ENCODE data around the gene TBC1D8.

The TBC1D8 gene

DNA sequence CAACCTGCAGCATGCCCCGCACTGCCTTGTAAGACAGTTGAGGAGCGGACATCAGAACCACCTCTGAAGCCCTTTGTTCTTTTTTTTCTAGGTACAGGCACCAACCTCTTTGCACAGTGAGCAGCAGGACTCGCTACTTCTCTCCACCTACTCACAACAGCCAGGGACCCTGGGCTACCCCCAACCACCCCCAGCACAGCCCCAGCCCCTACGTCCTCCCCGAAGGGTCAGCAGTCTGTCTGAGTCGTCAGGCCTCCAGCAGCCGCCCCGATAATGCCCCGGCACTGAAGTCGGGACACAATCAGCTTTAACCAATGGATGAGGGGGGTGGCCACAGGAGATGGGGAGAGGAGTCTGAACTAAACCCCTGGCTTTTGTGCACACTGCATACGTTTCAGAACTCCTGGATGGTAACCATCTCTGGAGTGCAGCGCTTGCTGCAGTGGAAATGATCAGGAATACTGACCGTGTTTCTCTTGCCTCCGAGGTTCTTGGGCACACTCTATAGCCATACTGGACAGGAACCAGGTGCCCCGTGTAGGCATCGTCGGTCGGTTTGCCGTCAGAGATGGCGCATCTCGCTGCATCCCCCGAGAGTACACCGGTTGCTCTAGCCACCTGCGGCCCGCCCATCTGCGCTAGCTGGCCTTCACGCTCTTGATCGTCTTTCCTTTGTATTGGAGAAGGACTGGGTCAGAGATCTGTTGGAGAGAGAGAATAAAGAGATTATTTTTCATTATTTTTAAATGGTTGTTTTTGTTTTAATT lies 155.7 kb downstream of the TBC1D8 start:
- no peak for DNase-seq

DNA sequence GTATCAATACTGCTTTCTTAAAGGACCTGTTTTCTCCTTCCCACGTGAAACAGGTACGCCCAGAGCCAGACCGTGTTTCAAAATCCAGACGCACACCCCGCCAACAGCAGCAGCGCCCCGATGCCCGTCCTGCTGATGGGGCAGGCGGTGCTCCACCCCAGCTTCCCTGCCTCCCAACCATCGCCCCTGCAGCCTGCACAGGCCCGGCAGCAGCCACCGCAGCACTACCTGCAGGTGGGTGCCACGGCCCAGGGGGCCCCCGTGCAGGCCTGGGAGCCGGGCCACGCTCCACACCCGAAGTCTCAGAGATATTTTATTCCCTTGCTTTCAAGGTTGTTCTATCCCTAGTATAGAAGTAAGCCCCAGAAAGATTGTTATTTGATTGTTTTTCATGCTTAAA lies 157.9 kb downstream of the TBC1D8 start:
- DNase-seq, result no peak

DNA sequence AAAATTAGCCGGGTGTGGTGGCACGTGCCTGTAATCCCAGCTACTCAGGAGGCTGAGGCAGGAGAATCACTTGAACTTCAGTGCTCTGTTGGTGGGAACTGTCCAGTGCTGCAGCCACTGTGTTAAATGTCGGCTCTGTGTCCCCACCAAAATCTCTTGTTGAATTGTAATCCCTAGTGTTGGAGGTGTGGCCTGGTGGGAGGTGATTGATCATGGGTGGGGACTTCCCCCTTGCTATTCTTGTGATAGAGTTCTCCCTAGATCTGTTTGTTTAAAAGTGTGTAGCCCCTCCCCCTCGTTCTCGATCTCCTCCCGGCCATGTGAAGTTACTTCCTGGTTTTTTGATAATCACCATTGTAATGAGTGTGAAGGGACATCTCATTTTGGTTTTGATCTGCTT lies 158.9 kb downstream of the TBC1D8 start:
- no peak for DNase-seq

DNA sequence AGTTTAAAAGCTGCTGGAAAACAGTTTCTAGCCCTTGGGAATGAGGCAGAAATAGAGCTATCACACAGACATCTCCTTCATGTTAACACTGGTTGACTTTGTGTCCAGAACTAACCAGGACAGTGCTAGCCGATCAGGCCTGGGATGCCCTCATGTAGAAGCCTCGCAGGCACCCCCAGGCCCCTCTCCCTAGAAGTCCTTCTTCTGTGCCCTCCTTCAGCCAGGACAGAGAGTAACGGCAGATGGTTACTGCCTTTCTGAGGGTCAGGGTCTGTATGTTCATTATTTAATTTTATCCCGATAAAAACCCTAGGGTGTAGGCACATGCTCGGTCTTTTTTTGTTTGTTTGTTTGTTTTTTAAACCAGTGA lies 159.8 kb downstream of the TBC1D8 start:
- DNase-seq, result no peak

DNA sequence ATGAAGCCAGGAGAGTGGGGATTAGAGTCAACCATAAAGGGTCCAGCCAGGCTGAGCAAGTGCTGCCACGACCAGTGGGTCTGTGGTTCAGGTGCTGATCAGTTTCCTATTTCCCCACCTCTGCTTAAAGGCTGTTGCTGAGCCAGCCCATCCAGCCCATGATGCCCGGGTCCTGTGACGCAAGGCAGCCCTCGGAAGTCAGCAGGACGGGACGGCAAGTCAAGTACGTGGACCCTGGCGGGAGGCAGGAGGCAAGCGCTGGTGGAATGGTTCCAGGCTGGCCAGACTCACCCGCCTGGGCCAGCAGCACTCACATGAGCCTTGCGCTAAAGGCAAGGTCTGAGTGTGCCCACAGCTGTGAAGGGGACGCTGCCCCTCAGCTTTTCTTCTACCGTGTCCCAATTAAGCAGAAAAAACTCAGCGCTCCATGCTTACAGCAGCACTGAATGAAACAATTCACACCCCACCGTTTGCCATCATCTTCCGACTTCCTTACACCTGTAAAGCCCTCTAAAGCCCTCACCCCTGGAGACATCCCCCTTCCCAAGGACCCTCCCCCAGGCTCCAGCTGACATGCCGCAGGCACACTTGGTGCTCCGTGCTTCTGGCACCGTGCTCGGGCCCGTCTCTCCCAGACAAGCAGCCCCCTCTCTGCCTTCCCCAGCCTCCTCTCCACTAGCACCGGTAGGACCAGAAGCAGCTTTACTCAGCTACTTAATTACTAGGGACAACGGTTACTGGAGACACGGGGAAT lies 160.4 kb downstream of the TBC1D8 start:
- DNase-seq, result no peak

DNA sequence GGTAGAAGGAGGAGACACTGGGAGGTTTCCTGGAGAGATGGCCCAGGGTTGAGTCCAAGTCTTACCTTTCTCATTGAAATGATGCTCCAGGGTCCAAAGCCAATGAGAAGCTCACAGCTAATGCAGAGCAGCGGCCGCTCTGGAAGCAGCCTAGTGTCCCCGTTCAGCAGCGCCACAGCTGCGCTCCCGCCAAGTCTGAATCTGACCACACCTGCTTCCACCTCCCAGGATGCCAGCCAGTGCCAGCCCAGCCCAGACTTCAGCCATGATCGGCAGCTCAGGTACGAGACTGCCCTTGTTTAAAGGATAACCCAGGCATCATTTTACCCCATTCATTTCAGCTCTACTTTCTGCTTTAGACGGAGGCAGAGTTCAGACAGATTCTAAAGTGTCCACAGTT lies 161.0 kb downstream of the TBC1D8 start:
- DNase-seq, result no peak

DNA sequence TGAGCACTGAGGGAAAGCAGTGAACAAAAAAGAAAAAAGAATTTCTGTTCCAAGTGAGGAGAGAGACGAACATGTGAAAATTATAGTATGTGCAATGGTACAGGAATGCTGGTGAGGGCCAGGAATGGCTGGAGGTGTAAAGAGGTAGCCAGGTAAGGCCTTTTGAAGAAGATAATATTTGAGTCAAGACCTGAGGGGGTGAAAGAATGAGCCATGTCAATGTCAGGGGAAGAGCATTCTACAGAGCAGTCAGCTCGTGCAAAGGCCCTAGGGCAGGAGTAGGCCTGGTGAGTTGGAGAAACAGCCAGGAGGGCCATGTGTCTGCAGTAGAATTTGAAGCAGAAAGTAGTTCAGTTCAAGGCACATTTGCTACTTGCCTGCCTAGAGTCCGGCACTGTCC lies 161.5 kb downstream of the TBC1D8 start:
- DNase-seq, result no peak

DNA sequence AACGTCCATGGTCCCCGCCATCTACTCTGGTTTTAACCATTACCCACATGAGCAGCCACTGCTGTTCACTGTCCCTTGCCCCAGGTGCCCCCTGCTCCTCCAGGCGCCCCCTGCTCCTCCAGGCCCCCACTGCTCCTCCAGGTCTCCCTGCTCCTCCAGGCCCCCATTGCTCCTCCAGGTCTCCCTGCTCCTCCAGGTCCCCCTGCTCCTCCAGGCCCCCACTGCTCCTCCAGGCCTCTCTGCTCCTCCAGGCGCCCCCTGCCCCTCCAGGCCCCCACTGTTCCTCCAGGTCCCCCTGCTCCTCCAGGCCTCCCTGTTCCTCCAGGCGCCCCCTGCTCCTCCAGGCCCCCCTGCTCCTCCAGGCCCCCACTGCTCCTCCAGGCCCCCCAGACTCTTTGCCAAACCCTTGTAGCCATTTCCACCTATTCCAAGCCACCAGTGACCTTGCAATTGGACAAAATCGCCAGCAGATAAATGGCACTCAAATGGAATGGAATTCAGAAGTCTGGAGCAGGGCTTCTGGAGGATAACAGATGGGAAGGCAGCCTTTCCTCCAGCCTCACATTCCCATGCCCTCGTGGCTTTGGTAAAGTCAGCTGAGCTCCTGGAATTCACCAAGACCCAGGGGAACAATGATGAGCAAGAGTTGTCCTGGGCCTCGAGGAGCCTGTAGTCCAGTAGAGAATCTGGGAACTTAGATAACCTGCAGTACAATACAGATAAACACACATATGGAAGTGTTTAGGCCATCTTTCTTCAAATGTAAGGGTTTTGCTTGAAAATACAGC lies 162.4 kb downstream of the TBC1D8 start:
- DNase-seq, result no peak

DNA sequence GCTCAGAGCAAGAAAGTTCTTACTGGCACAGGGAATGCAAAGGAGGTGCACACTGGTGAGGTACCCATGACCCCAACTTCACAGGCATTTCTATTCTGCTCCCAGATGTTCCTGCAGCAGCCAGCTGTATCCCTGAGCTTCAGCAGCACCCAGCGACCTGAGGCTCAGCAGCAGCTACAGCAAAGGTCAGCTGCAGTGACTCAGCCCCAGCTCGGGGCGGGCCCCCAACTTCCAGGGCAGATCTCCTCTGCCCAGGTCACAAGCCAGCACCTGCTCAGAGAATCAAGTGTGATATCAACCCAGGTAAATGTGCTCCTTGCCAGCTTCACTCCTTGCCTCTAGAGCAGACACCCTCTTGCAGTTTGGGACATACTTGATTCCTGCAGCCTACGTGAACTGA lies 163.2 kb downstream of the TBC1D8 start:
- DNase-seq, result no peak

DNA sequence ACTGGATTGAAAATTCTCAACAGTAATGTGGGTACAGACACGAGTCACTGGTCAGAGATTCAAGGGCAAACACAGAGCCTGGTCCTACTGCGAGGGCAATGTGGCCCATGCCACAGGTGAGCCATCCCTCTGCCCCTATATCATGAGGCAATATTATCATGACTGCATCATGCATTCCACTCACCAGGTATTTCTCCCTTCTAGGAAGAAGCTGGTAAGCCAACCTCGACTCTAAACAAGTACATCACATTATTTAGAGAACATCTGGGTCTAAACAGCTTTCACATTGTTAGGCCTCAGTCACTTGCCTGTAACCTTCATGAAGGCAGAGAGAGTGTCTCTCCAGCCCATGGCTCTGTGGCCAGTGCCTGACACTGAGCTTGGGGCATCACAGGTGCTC lies 163.6 kb downstream of the TBC1D8 start:
- no peak for DNase-seq

DNA sequence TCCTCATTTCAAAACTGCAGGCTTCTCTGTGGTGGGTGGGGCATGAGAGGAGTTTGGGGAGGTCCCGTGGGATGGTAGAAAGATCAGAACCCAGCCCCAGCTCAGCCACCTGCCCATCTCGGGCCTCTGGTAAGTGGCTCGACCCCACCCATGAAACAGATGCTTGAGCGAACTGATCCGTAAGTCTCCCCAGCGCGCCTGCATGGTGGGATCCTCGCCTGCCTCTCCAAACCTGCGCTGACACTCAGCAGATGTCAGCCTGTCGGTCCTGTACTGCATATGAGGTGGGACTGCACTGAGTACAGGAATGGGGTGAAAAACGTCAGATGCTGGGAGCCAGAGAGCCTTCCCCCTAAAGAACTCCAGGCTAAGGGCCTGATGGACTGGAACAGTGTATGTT lies 165.0 kb downstream of the TBC1D8 start:
- DNase-seq, result no peak

DNA sequence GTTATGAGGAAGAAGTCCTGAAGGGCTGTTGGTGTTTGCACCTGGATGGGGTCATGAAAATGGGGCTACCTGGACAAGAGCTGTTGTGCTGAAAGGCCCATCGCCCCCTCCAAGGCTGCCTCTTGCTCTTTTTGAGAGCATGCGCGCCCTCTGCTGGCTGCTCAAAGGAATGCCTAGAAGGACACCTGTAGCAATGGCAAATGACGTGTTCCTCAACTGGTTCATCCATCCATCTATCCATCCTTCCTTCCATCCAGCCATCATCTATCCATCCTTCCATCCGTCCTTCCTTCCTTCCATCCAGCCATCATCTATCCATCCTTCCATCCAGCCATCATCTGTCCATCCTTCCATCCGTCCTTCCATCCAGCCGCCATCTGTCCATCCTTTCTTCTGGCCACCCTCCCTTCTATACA lies 166.3 kb downstream of the TBC1D8 start:
- DNase-seq, result peak; percentile 24

DNA sequence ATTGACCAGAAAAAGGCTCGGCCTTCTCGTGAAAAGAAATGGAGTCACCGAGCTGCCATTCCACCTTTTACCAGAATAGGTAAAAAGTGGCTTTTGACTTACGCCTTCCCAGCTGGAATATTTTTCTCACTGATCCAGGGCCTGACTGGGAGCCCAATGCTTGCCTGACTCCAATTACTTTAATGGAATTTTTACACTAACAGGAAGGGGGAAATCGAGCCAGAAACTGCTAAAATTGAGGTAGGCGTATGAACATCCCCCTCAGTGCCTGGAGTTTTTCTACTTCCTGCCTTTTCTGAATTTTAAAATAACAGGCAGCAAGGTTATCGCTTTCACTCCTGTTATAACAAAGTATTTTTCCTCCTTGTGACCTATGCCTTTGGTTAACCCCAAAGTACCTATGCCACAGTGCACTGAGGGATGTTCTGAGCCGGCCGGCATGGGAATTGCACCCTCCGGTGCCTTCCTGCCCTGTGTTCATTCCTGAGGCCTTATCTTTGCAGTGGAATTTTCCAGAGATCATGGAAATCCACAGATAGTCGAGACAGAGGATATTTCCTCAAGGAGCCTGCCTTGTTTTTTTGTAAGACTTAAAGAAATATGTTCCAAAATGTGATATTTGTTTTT lies 167.4 kb downstream of the TBC1D8 start:
- no peak for DNase-seq

DNA sequence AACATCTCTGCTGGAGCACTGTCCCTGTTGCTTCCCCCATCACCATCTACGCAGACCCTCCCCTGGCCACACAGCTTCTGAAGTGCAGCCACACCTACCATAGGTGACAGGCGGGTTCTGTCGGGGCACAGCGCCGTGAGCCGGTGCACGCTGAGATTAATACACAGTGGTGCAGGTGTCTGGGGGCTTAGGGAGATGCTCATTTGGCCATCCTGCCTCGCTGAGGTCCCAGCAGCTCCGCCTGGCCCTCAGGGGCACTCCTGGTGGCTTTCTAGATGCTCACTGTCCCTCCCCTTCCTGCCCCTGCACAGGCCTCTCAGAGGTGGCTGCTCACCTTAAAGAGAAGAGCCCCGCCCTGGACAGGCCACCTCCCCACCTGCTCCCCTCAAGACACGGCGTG lies 168.0 kb downstream of the TBC1D8 start:
- no peak for DNase-seq

DNA sequence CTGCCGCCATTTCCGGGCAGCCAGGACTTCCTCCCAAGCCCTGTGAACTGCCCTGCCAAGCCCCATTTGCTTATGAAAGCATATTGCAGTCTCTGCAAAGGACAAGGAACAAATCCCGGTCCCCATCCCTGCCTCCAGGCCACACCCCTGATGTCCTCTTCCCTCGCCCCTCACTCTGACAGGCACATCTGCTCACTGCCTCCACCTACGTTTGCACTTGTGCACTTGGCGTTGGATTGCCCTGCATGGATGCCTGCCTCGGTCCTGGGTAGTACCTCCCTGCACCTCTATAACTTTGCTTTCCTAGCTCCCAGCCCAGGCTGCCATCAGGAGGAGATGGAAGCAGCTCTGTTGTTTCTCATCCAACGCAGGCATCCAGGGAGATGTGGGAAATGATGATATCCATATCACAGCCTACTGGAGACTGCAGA lies 168.7 kb downstream of the TBC1D8 start:
- DNase-seq, result no peak

DNA sequence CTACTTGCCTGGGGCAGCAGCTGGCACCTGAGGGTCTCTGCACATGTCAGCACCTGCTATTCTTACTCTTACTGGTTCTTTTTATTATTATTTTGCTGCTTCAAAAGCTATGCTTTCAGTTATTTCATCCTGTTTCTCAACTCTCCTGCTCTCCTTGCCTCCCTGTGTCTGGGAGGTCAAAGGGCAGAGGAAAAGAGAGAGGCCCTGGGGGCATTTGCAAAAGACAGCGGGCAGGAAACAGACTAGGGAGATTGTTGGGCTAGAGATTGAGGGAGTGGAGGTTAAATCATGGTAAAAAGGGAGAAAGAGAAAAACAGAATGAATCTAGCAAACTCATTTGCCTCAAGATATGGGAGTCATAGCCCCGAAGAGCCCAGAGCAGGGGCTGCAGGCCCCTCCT lies 170.2 kb downstream of the TBC1D8 start:
- no peak for DNase-seq

DNA sequence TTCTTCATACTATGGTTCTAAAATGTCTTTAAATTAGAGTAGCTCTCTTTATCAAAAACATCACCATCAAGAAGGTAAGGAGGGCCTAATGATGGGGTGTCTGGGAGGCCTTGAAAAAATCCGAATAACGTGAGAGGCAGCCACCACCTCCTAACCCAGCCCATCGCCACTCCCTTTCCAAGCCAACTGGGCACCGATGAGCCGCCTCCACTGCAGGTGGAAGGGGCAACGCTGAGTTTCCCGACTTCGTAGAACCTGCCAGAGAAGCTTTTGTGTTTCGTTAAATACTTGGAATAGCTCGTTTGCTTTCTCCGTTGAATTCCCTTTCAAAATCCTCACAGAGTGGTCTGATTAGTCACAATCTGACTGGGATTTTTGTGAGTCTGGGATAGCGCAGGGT lies 171.1 kb downstream of the TBC1D8 start:
- DNase-seq, result no peak

DNA sequence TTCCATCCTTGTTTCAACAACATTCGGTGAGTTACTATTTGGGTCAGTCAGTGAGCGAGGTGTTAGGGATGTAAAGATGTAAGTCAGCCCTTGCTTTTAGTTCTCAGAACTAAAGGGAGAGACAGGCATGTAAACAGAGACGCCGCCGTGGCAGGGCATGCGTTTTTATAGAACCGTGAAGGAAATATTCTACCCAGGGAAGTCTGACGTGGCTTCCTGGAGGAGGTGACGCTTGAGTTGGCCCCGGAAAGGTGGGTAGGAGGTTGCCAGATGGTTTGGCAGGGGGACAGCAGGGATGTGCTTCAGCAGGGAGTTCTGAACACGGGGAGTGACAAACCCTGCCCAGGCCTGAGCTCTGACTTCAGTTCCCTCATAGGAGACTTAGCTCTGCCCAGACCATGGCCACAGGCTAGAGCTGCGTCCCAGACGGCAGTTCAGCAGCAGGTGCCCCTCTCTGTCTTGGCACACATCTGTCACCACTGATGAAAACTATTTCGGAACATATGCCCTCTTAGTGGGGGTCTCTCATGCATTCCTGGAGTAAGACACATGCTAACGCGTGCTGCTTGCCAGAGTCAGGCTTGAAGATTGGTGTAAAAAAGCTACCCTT lies 172.5 kb downstream of the TBC1D8 start:
- DNase-seq, result no peak

DNA sequence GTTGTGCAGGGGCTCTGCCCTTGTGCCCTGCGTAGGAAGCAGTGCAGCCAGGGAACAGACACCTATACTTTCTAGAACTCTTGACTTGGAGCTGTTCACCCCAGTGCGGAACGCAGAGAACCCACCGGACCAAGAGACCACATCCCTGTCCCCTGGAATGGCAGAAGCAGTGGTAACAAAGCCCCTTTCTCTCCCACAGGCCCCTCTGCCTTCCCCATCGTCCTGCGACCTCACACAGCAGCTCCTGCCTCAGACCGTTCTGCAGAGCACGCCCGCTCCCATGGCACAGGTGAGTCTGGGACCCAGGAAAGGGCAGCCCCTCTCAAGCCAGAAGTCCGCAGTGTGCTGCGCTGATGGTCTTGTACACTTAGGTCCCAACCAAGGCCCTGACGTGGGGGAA lies 173.7 kb downstream of the TBC1D8 start:
- no peak for DNase-seq

DNA sequence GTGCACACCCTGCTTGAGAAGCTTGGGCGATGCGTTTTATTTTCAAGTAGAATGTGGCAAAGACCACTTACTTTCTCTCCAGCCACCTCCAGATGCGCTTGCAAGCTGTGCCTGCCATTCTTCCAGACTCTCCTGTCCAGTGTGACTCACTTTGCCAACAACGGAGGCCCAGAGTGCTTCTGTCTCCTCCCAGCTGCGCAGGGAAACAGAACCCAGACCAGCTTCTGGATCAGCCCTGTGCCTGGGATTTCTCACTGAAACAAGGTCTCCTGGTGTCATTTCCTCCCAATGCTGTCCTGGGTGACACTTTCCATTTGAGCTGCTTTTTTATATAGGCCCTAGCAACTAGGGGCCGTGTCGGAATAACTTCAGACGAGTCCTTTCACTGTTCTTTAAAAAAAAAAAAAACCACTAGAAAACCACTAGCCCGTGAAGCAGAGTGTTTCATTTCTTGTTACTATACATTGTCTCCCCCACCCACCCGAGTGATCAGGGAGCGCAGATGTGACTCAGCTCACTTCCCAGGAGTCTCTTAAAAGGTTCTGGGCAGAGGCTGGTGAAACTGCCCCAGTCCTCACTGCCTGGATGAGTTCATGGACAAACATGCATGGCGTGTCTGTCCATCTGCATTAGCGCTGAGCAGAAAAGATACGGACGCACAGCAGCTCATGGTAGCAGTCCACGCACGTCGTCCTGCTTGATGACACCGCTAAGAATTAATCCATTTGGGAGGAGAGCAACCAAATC lies 174.4 kb downstream of the TBC1D8 start:
- DNase-seq, result no peak

DNA sequence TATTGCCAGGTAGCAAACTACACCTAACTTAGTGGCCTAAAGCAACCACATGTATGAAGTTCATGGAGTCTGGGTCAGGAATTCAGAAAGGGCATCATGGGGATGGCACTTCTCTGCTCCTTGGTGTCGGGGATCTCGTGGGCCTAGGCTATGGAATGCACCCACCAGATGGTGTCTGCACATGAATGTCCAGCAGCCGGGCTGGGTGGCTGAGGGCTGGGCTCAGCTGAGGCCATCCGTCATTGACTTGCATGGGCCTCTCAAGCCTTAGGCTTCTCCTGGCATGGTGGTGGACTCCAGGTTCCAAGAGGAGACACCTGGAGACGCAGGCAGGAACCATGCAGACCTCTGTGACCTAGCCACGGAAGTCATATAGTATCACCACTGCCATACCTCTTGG lies 175.1 kb downstream of the TBC1D8 start:
- DNase-seq, result no peak

DNA sequence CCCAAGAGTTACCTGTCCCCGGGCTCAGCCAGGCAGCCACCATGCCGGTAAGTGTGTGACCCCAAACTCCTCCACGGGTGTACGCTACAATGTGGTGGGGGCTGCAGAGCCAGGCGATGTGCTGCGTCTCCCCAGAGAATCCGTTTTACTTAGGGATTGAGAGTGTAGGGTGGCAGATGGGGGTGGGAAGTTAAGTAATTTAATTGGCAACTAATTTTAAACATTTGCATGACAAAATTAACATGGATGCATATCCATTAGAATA lies 175.7 kb downstream of the TBC1D8 start:
- no peak for DNase-seq
